Psoas muscle (tissue), 8 donors: ENCODE results near the gene CAPN14. TPM values are rescaled to one million over a fixed set of nuclear protein-coding genes. Genes with fewer than 3 reads are reported as not detected.

Source experiments
- ATAC-seq, 4 donors: fragments of 200-7000 bp; cut with Tn5 transposase; one replicate each; pipeline ENCODE4 v1.9.1; 2020; ENCODE audit warnings: moderate library complexity in 3 of 4, mild to moderate bottlenecking in 2 of 4
- DNase-seq, 2 donors: peaks; one replicate each; pipeline ENCODE4 v3.0.0-alpha.2; 2020
- H3K27ac ChIP-seq: fragments of 200-600 bp; one replicate; pipeline ENCODE4 v1.8.0; 2022
- H3K27me3 ChIP-seq, 3 donors: fragments of 200-600 bp in 1 of 3; one replicate each; pipeline versions ENCODE4 v1.6.1 to v1.8.0; 2013 to 2022; ENCODE audit warnings: low read length in 2 of 3, mild to moderate bottlenecking in 2 of 3, moderate library complexity in 1 of 3; ENCODE audit not compliant: insufficient read depth in 3 of 3
- H3K36me3 ChIP-seq, 2 donors: fragments of 200-600 bp in 1 of 2; one replicate each; pipeline versions ENCODE4 v1.6.1 to v1.8.0; 2013 to 2022; ENCODE audit warnings: low read depth in 1 of 2, mild to moderate bottlenecking in 1 of 2, moderate library complexity in 1 of 2; ENCODE audit not compliant: insufficient read depth in 1 of 2
- H3K4me1 ChIP-seq: fragments of 200-600 bp; one replicate; pipeline ENCODE4 v1.8.0; 2022
- H3K4me3 ChIP-seq: fragments of 200-600 bp; one replicate; pipeline ENCODE4 v1.8.0; 2022; ENCODE audit warnings: mild to moderate bottlenecking
- H3K9me3 ChIP-seq: fragments of 200-600 bp; one replicate; pipeline ENCODE4 v1.8.0; 2022
- WGBS, 3 donors: extraction: QIAGEN DNeasy Blood & Tissue Kit; methylation state at CpG; one replicate each; pipeline versions ENCODE4 v1.1.6 to v1.1.7; 2013; 5-methylcytosine and 5-hydroxymethylcytosine counted together
- intact Hi-C, 2 donors: fragments of 100-400 bp; cut with DNase I; formaldehyde crosslinking; loops; one replicate each; pipeline versions ENCODE4 v1.11.0 to v1.14.2; 2022
- polyA plus RNA-seq, 3 donors: library from polyadenylated mRNA; stranded (reverse); fragments of 200-250 nt; gene quantifications; one replicate each; pipeline ENCODE4 v1.2.3, GENCODE V29; 2013
- total RNA-seq, 4 donors: library from RNA; stranded (reverse); fragmentation: NEBNext Ultra II Directional in 2 of 4; extraction: Animal tissue kit (Norgen Biotek cat#: 25700) in 2 of 4; gene quantifications; one replicate each; pipeline versions ENCODE4 v1.2.1 to v1.2.4, GENCODE V29; 2021 to 2023
- TF ChIP-seq, protein P1 (sequence below): fragments of 200-600 bp; IDR thresholded peaks from one replicate; pipeline ENCODE4 v1.8.0; 2022; ENCODE audit warnings: antibody characterized with exemption
- donor health status: healthy with polysubstance abuse.
- donor health status: DM: no; HTN: no; CAD: no; lungs with moderate emphysema.
- donor health status: Bipolar disorder and iron deficiency.
- donor health status: healthy.
- donor health status: DM: yes; HTN: yes; CAD: no.
- donor health status: DM: no; HTN: no; CAD: no.
- donor health status: DM: no; HTN: no; CAD: no.
- donor health status: DM: yes; HTN: yes; CAD: no.

The CAPN14 gene
- total and polyA plus RNA-seq, 7 donors, result 0.01 to 0.13 (median 0.03) TPM; not detected in 3

DNA sequence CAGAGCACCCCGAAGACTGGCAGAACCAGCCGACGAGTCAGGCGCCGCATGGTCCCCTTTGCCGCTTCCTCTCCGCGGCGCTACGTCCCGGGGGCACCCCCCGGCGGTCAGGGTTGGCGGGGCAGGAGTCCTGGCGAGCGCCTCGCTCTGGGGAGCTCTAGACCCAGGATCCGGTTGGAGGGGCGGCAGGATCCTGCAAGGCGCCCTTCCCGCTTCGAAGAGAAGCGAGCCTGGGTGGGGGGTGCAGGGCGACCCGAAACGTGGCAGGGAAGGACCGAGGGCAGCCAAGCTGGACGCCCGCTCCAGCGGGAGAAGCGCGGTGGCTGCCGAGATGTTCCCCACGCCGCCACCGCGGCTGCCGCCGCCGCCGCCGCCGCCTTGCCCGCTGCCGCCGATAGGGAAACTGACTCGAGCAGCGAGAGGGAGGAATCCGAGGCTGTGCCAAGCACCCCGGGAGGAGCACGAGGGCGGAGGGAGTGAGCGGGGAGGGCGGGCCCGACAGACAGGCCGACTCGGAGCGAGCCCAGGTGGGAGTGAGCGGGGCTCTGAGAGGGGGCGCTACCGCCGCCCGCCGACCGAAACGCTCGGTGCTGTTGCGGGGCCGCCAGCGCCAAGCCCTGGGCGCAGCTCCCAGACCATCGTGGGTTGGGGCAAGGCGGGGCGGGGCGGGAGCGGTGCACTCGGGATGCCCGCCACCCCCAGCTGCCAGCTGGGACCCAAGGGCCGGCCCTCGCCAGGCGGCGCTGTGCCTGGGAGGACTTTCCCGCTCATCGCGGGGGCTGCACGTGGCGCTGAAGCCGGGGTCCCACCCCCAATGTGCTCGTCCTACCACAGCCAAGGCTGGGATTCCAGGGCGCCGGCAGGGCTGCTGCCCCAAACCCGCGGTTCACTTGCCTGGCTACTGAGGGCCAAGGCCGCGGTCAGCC lies 79.0 kb downstream of the CAPN14 start, which contains the start of gene GALNT14:
Gene GALNT14, minus strand, starts transcription at position 404 of the 926 bp plus-strand sequence. Its CDS starts 354 bp downstream, at position 50.
- Histone ChIP-seq H3K27ac (no peak within 1 kb of the TSS), H3K36me3 (no peaks in the 10 kb centered on the region), H3K4me3 (peak within 1 kb of the TSS; percentile 70), H3K27me3 (peaks cover 0 to 53% (median 21%) of the 10 kb centered on the region in 3 donors), H3K4me1 (peaks cover 13% of the 10 kb centered on the region), H3K9me3 (no peaks in the 10 kb centered on the region)
- DNase-seq (peak; percentile 40 to 71), ATAC-seq (peak; percentile 59 to 84 (median 74))
- WGBS, 3 donors, result 1 to 3% (median 1%) methylated on average over 58 to 95 of the region's 95 CpGs
- TF ChIP-seq, protein P1, sequence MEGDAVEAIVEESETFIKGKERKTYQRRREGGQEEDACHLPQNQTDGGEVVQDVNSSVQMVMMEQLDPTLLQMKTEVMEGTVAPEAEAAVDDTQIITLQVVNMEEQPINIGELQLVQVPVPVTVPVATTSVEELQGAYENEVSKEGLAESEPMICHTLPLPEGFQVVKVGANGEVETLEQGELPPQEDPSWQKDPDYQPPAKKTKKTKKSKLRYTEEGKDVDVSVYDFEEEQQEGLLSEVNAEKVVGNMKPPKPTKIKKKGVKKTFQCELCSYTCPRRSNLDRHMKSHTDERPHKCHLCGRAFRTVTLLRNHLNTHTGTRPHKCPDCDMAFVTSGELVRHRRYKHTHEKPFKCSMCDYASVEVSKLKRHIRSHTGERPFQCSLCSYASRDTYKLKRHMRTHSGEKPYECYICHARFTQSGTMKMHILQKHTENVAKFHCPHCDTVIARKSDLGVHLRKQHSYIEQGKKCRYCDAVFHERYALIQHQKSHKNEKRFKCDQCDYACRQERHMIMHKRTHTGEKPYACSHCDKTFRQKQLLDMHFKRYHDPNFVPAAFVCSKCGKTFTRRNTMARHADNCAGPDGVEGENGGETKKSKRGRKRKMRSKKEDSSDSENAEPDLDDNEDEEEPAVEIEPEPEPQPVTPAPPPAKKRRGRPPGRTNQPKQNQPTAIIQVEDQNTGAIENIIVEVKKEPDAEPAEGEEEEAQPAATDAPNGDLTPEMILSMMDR, result peak; percentile 35
- intact Hi-C loops, result no loop called here

DNA sequence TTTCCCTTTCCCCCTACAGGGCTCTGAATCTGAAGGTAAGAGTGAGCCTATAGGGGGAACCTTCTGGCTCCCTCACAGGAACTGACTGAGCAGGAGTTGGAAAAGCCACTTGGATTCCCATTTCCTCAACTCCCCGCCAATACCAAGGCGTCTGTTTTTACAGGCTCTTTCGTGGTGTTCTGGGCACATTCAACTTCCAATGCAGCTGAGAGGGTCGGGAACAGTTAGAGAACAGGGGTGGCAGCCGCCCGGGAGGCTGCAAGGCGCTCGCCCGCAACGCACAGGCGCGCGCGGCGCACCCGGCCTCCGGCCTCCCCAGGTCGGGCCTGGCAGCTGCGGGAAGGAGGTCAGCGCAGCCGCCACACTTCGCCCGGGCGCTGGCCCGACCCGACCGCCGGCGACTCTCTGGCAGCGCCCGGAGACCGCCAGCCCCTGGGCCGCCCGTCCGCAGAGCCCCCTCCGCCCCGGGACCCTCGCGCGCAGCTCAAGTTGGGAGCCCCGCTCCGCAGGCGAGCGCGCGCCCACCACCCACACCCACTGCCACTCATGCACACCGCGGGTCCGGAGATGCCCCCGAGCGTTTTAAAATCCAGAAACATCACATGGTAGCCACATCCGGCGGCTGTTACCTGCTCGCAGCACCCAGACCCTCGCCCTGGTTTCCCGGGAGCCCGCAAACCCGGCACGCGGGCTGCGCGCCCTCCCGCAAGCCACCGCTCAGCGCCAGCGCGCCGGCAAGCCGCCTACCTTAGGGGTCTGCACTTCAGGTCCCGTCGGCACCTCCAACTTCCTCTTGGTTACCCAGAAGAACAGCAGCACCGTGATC lies 79.9 kb downstream of the CAPN14 start:
- Histone ChIP-seq H3K27me3 (peaks cover 0 to 53% (median 21%) of the 10 kb centered on the region in 3 donors), H3K27ac (no peak overlapping the region), H3K4me1 (peaks cover 13% of the 10 kb centered on the region), H3K4me3 (peak overlapping the region; percentile 70), H3K9me3 (no peaks in the 10 kb centered on the region), H3K36me3 (no peaks in the 10 kb centered on the region)
- TF ChIP-seq, protein P1, result no peak
- intact Hi-C loops, result no loop called here
- peak in 3 of 4 donors; percentile 23 to 66 (median 33) for ATAC-seq
- peak in 1 of 2 donors; percentile 15 for DNase-seq
- 1% methylated on average over 57 to 72 of the region's 72 CpGs for WGBS, 3 donors

DNA sequence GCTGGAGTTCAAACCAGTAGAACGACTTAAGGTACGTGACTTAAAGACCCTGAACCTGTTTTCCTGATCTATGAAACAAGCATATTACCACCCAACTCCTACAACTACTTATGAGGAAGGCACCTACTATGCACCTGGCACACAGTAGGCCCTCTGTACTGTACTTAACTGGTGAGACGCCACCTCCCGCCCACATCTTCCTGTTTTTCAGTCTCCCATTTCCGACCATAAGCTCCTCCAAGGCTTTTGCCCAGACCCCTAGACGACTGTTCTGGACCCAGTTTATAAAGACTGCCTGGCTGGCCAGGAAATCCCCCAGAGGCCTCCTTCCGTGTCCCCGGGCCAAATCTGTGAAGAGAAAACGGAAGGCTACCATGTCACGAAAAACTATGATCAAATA lies 80.6 kb downstream of the CAPN14 start:
- TF ChIP-seq, protein P1, result no peak
- Histone ChIP-seq H3K4me3 (no peak overlapping the region), H3K27ac (no peak overlapping the region), H3K36me3 (no peaks in the 10 kb centered on the region), H3K4me1 (peaks cover 13% of the 10 kb centered on the region), H3K27me3 (peaks cover 0 to 53% (median 21%) of the 10 kb centered on the region in 3 donors), H3K9me3 (no peaks in the 10 kb centered on the region)
- WGBS, 3 donors, result 49 to 55% (median 54%) methylated on average over 10 of the region's 10 CpGs
- intact Hi-C loops, result no loop called here
- no peak for ATAC-seq
- no peak for DNase-seq

DNA sequence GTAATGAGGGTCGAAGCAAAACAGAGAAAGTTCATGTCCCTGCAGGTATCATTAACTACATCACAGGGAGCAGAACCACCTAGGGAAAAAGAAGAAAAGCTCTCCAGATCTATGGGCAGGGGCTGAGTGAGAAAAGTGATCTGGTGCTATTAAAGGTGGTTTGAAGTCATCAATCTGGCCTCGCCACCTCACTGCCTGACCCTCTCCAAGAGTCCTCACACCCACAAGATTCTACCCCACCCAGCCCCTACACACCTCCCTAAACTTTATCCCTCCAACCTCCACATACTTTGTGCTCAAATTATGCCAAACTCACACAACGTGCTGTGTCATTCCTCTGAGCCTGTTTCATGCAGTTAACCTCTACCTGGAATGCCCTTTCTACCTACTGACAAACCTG lies 81.3 kb downstream of the CAPN14 start:
- Histone ChIP-seq H3K4me3 (no peak overlapping the region), H3K36me3 (no peaks in the 10 kb centered on the region), H3K4me1 (peaks cover 13% of the 10 kb centered on the region), H3K27ac (no peak overlapping the region), H3K9me3 (no peaks in the 10 kb centered on the region), H3K27me3 (peaks cover 0 to 53% (median 21%) of the 10 kb centered on the region in 3 donors)
- TF ChIP-seq, protein P1, result no peak
- ATAC-seq (no peak), DNase-seq (no peak)
- WGBS, 3 donors, result 71 to 81% (median 77%) methylated on average over 3 of the region's 3 CpGs
- intact Hi-C loops, result no loop called here
